DMS53 treated with DMSO at 0.1 percent for 48 hours (cell line): Measurements from ENCODE around the gene RTF2.
"Not testable (repeated sequence)": the region's sequence is repeated elsewhere in the genome, so short reads cannot be mapped to it uniquely, and the experiment has no call there.

Experiments
- DNase-seq: peaks from one replicate; lab custom pipeline; 2025; ENCODE audit not compliant: unreplicated experiment; lab: John Stamatoyannopoulos, UW

The RTF2 gene

GRCh38 chr20:56483970-56484369 lies 15.5 kb downstream of the RTF2 start:
- no peak for DNase-seq

- DNase-seq, result no peak
These were observed 18.8 kb downstream of the RTF2 start for GRCh38 chr20:56487216-56487615.

GRCh38 chr20:56488566-56488965 lies 20.1 kb downstream of the RTF2 start:
- no peak for DNase-seq

GRCh38 chr20:56501116-56501515 lies 32.7 kb downstream of the RTF2 start:
- no peak for DNase-seq

GRCh38 chr20:56503916-56504315 lies 35.5 kb downstream of the RTF2 start:
- no peak for DNase-seq

GRCh38 chr20:56504373-56505005 lies 36.1 kb downstream of the RTF2 start:
- no peak for DNase-seq

- no peak for DNase-seq
These were observed 37.7 kb downstream of the RTF2 start for GRCh38 chr20:56506103-56506502.

- DNase-seq, result no peak
These were observed 43.5 kb downstream of the RTF2 start for GRCh38 chr20:56511926-56512325.

- DNase-seq, result no peak
These were observed 45.0 kb downstream of the RTF2 start for GRCh38 chr20:56513161-56514150.

GRCh38 chr20:56516631-56517030 lies 48.2 kb downstream of the RTF2 start:
- DNase-seq, result no peak

GRCh38 chr20:56517211-56517610 lies 48.8 kb downstream of the RTF2 start:
- DNase-seq, result no peak

GRCh38 chr20:56517641-56518040 lies 49.2 kb downstream of the RTF2 start:
- no peak for DNase-seq

GRCh38 chr20:56518126-56518525 lies 49.7 kb downstream of the RTF2 start:
- DNase-seq, result no peak

GRCh38 chr20:56518721-56519398 lies 50.4 kb downstream of the RTF2 start:
- no peak for DNase-seq

- DNase-seq, result no peak
These were observed 51.1 kb downstream of the RTF2 start for GRCh38 chr20:56519551-56519950.

GRCh38 chr20:56520180-56520579 lies 51.8 kb downstream of the RTF2 start:
- DNase-seq, result no peak

GRCh38 chr20:56520746-56521354 lies 52.4 kb downstream of the RTF2 start:
- not testable (repeated sequence) for DNase-seq

GRCh38 chr20:56522311-56522710 lies 53.9 kb downstream of the RTF2 start:
- no peak for DNase-seq

- DNase-seq, result not testable (repeated sequence)
These were observed 56.0 kb downstream of the RTF2 start, which contains the start of gene FAM209A for GRCh38 chr20:56524444-56524843. FAM209A (plus strand) TSS chr20:56524744; CDS start chr20:56524809, 65 bp downstream.

- no peak for DNase-seq
These were observed 59.1 kb downstream of the RTF2 start for GRCh38 chr20:56527521-56527920.

GRCh38 chr20:56532946-56533345 lies 64.5 kb downstream of the RTF2 start, which contains the start of gene FAM209B:
FAM209B (plus strand) TSS chr20:56533246; CDS start chr20:56533342, 96 bp downstream.
- not testable (repeated sequence) for DNase-seq
